Lung (tissue), 12 donors: ENCODE data around the gene CEP78. TPM values are rescaled to one million over a fixed set of nuclear protein-coding genes. Genes with fewer than 3 reads are reported as not detected.

Experiments
- ATAC-seq: fragments of 200-7000 bp; cut with Tn5 transposase; one replicate; pipeline ENCODE4 v1.9.1; 2020; ENCODE audit warnings: moderate number of reproducible peaks; ENCODE audit not compliant: insufficient read depth, low FRiP score
- DNase-seq, 3 donors: peaks; one replicate each; pipeline ENCODE4 v3.0.0-alpha.2; 2013 to 2017
- H3K27ac ChIP-seq, 2 donors: one replicate each; pipeline ENCODE4 v1.5.1; 2013; ENCODE audit warnings: mild to moderate bottlenecking in 2 of 2, moderate library complexity in 2 of 2, control low read depth in 1 of 2, inconsistent platforms in 1 of 2, low read depth in 1 of 2, low read length in 1 of 2
- H3K27me3 ChIP-seq, 3 donors: one replicate each; pipeline ENCODE4 v1.5.1; 2013; ENCODE audit warnings: low read length in 2 of 3; ENCODE audit not compliant: control insufficient read depth in 3 of 3, insufficient read depth in 3 of 3
- H3K36me3 ChIP-seq, 4 donors: one replicate each; pipeline ENCODE4 v1.5.1; 2013; ENCODE audit warnings: low read length in 4 of 4, mild to moderate bottlenecking in 1 of 4, moderate library complexity in 1 of 4; ENCODE audit not compliant: control insufficient read depth in 4 of 4, insufficient read depth in 4 of 4
- H3K4me1 ChIP-seq, 5 donors: one replicate each; pipeline ENCODE4 v1.5.1; 2013; ENCODE audit warnings: low read length in 5 of 5, mild to moderate bottlenecking in 2 of 5, moderate library complexity in 1 of 5; ENCODE audit not compliant: control insufficient read depth in 5 of 5, insufficient read depth in 5 of 5
- H3K4me3 ChIP-seq: one replicate; pipeline ENCODE4 v1.5.1; 2013; ENCODE audit warnings: mild to moderate bottlenecking, control low read depth, moderate library complexity
- H3K9ac ChIP-seq, 2 donors: one replicate each; pipeline ENCODE4 v1.5.1; 2013; ENCODE audit warnings: low read length in 2 of 2, control low read depth in 1 of 2; ENCODE audit not compliant: insufficient read depth in 1 of 2
- H3K9me3 ChIP-seq, 4 donors: one replicate each; pipeline ENCODE4 v1.5.1; 2013; ENCODE audit warnings: low read length in 3 of 4, mild to moderate bottlenecking in 1 of 4, moderate library complexity in 1 of 4; ENCODE audit not compliant: control insufficient read depth in 4 of 4, insufficient read depth in 3 of 4
- CTCF ChIP-seq: IDR thresholded peaks from 2 replicates; pipeline ENCODE4 v1.5.1; 2012; ENCODE audit warnings: mild to moderate bottlenecking; ENCODE audit errors: control extremely low read depth, extremely low read depth
- WGBS, 2 donors: extraction: QIAGEN DNeasy Blood & Tissue Kit; methylation state at CpG; one replicate each; pipeline ENCODE4 v1.1.7; 2013; 5-methylcytosine and 5-hydroxymethylcytosine counted together
- polyA plus RNA-seq, 2 donors: library from polyadenylated mRNA; stranded (reverse); fragments of 200-250 nt; gene quantifications; one replicate each; pipeline ENCODE4 v1.2.1, GENCODE V29; 2013
- total RNA-seq, 2 donors: library from RNA; depleted of rRNA in 1 of 2; stranded (reverse); fragments of >200 nt in 1 of 2; gene quantifications; one replicate each; pipeline ENCODE4 v1.2.1, GENCODE V29; 2014 to 2021
- donor health status: control.
- donor health status: control.
- donor health status: Bipolar disorder and iron deficiency.
- donor health status: healthy.
- donor health status: DM: yes; HTN: yes; CAD: no.

Gene CEP78
- total and polyA plus RNA-seq, 4 donors = 3.7 to 38.0 (median 11.6) TPM

DNA sequence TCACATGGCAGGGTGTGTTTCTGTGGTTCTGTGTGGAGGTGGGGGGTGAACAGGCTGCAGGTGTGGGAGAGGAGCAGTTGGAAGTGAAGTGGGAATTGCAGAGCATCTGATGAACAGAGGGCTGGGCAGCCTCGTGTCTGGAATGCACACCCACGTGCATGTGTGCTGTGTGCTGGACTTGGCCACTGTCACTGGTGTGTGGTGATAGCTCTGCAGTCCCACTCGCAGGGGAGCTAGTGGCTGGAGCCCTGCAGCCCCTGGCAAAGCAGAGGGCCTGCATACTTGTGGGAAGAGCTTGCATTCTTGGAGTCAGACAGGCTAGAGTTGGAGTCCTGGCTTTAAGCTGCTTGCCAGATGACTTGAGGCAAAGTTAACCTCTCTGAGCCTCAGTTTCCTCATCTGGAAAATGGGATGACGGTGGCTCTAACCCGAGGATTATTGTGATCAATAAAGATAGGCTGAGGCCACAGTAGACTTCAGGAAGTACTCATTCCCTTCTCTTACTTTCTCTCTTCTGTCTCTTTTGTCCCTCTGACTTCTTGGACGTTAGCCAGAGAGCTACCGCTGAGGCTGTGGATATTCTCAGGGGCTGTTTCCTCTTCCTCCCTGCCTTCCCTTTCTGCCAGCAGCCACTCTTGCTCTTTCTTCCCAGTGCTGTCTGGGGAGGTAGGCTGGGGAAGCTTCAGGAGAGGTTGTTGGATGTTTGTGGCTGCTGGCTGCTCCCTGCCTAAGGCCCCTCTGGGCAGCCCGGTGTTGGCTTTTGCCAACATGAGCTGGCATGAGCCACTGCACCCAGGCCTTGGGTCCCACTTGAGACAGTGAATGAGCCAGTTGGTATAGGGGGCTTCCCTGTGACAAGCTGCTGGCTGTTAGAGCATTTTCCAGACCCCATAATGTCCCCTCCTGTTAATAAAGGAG, 79.3 kb downstream of the CEP78 start:
- TF ChIP-seq CTCF = no peak
- no peak overlapping the region for H3K4me3 ChIP-seq
- ATAC-seq (no peak), DNase-seq (peak in 2 of 3 donors; percentile 38 to 40)
- no peaks in the 10 kb centered on the region for H3K27me3 ChIP-seq
- H3K36me3 ChIP-seq = peaks cover 0 to 4% (median under 1%) of the 10 kb centered on the region in 4 donors
- no peaks in the 10 kb centered on the region for H3K4me1 ChIP-seq
- no peak overlapping the region for H3K27ac ChIP-seq
- no peak overlapping the region for H3K9ac ChIP-seq
- H3K9me3 ChIP-seq = peaks cover 0 to 3% (median 0%) of the 10 kb centered on the region in 4 donors
- 51 to 59% methylated on average over 8 of the region's 8 CpGs for WGBS, 2 donors

GRCh38 chr9:78316166-78316892, 80.5 kb downstream of the CEP78 start:
- Histone ChIP-seq H3K4me3 (no peak overlapping the region), H3K27ac (no peak overlapping the region), H3K27me3 (no peaks in the 10 kb centered on the region), H3K9me3 (peaks cover 0 to 3% (median 0%) of the 10 kb centered on the region in 4 donors), H3K9ac (no peak overlapping the region), H3K36me3 (peaks cover 0 to 4% (median under 1%) of the 10 kb centered on the region in 4 donors), H3K4me1 (no peaks in the 10 kb centered on the region)
- ATAC-seq (no peak), DNase-seq (no peak)
- WGBS, 2 donors = 93 to 95% methylated on average over 11 of the region's 11 CpGs
- no peak for TF ChIP-seq CTCF

GRCh38 chr9:78319197-78320029, 83.5 kb downstream of the CEP78 start:
- H3K27ac ChIP-seq = no peak overlapping the region
- H3K27me3 ChIP-seq = no peaks in the 10 kb centered on the region
- no peaks in the 10 kb centered on the region for H3K4me1 ChIP-seq
- DNase-seq (peak in 1 of 3 donors; percentile 16), ATAC-seq (no peak)
- 95 to 96% methylated on average over 6 of the region's 6 CpGs for WGBS, 2 donors
- H3K9me3 ChIP-seq = peaks cover 0 to 3% (median 0%) of the 10 kb centered on the region in 4 donors
- no peak overlapping the region for H3K9ac ChIP-seq
- peaks cover 0 to 4% (median under 1%) of the 10 kb centered on the region in 4 donors for H3K36me3 ChIP-seq
- no peak overlapping the region for H3K4me3 ChIP-seq
- no peak for TF ChIP-seq CTCF
